ENCODE data around the gene HEATR9. TPM values are rescaled to one million over a fixed set of nuclear protein-coding genes. Genes with fewer than 3 reads are reported as not detected.

Gene HEATR9
- total RNA-seq, 1 donor from 2014 or later: not detected

- DNase-seq (ENCODE audit: low read depth, low spot score): no peak
- Mint-ChIP-seq H3K27ac (ENCODE audit: unreplicated experiment) (peak overlapping the region; percentile 37), H3K9me3 (no peaks in the 10 kb centered on the region), H3K27me3 (ENCODE audit: low read depth) (no peaks in the 10 kb centered on the region), H3K4me1 (peaks cover 12% of the 10 kb centered on the region), H3K36me3 (ENCODE audit: low read depth) (no peaks in the 10 kb centered on the region), H3K4me3 (no peak overlapping the region)
- no peak for TF ChIP-seq CTCF (conservative IDR thresholded peaks at IDR 0.05)
Measured at GRCh38 chr17:35875072-35875799, 6.5 kb upstream of the HEATR9 start.

- Mint-ChIP-seq H3K9me3 (no peaks in the 10 kb centered on the region), H3K4me1 (peaks cover 12% of the 10 kb centered on the region), H3K27ac (ENCODE audit: unreplicated experiment) (no peak overlapping the region), H3K4me3 (no peak overlapping the region), H3K36me3 (ENCODE audit: low read depth) (no peaks in the 10 kb centered on the region), H3K27me3 (ENCODE audit: low read depth) (no peaks in the 10 kb centered on the region)
- DNase-seq (ENCODE audit: low read depth, low spot score): no peak
- TF ChIP-seq CTCF (conservative IDR thresholded peaks at IDR 0.05): no peak
Measured at GRCh38 chr17:35872196-35872980, 3.7 kb upstream of the HEATR9 start.

- H3K4me3 Mint-ChIP-seq: no peak overlapping the region
- peak overlapping the region; percentile 14 for H3K27ac Mint-ChIP-seq (ENCODE audit: unreplicated experiment)
- H3K9me3 Mint-ChIP-seq: no peaks in the 10 kb centered on the region
- H3K4me1 Mint-ChIP-seq: peaks cover 14% of the 10 kb centered on the region
- H3K36me3 Mint-ChIP-seq (ENCODE audit: low read depth): no peaks in the 10 kb centered on the region
- no peak for TF ChIP-seq CTCF (conservative IDR thresholded peaks at IDR 0.05)
- H3K27me3 Mint-ChIP-seq (ENCODE audit: low read depth): no peaks in the 10 kb centered on the region
- no peak for DNase-seq (ENCODE audit: low read depth, low spot score)
Measured at GRCh38 chr17:35870906-35871819, 2.5 kb upstream of the HEATR9 start.

- Mint-ChIP-seq H3K9me3 (no peaks in the 10 kb centered on the region), H3K4me1 (peaks cover 7% of the 10 kb centered on the region), H3K27me3 (ENCODE audit: low read depth) (no peaks in the 10 kb centered on the region), H3K4me3 (no peak overlapping the region), H3K27ac (ENCODE audit: unreplicated experiment) (no peak overlapping the region), H3K36me3 (ENCODE audit: low read depth) (peaks cover 4% of the 10 kb centered on the region)
- no peak for TF ChIP-seq CTCF (conservative IDR thresholded peaks at IDR 0.05)
- no peak for DNase-seq (ENCODE audit: low read depth, low spot score)
Measured at GRCh38 chr17:35867574-35867973, 1.1 kb downstream of the HEATR9 start.

- H3K36me3 Mint-ChIP-seq (ENCODE audit: low read depth): peaks cover 7% of the 10 kb centered on the region
- no peaks in the 10 kb centered on the region for H3K27me3 Mint-ChIP-seq (ENCODE audit: low read depth)
- no peak overlapping the region for H3K4me3 Mint-ChIP-seq
- peaks cover 7% of the 10 kb centered on the region for H3K4me1 Mint-ChIP-seq
- no peak for TF ChIP-seq CTCF (conservative IDR thresholded peaks at IDR 0.05)
- H3K27ac Mint-ChIP-seq (ENCODE audit: unreplicated experiment): no peak overlapping the region
- DNase-seq (ENCODE audit: low read depth, low spot score): no peak
- H3K9me3 Mint-ChIP-seq: no peaks in the 10 kb centered on the region
Measured at GRCh38 chr17:35866341-35866950, 2.2 kb downstream of the HEATR9 start.
